Activated naive CD4-positive, alpha-beta T cell treated with anti-CD3 and anti-CD28 coated beads for 36 hours (primary cell): ENCODE results near the gene TMEM125. TPM values are rescaled to one million over a fixed set of nuclear protein-coding genes. Genes with fewer than 3 reads are reported as not detected.

Source experiments
- CTCF ChIA-PET: fragments of 350-600 bp; sonication (Branson Sonifier 250); formaldehyde crosslinking; loops from one replicate; lab custom pipeline; 2021; ENCODE audit warnings: antibody characterized with exemption; lab: Charles Lee
- DNase-seq: peaks from one replicate; pipeline ENCODE4 v3.0.0-alpha.2; 2020
- H3K27ac Mint-ChIP-seq: one replicate; pipeline ENCODE4 v1.8.0; 2021; ENCODE audit warnings: mild to moderate bottlenecking, mixed read lengths
- H3K27me3 Mint-ChIP-seq: one replicate; pipeline ENCODE4 v1.8.0; 2021; ENCODE audit warnings: low read depth, mixed read lengths
- H3K36me3 Mint-ChIP-seq: one replicate; pipeline ENCODE4 v1.8.0; 2021; ENCODE audit warnings: low read depth, mixed read lengths
- H3K4me1 Mint-ChIP-seq: one replicate; pipeline ENCODE4 v1.8.0; 2021; ENCODE audit warnings: low read depth, mixed read lengths
- H3K4me3 Mint-ChIP-seq: one replicate; pipeline ENCODE4 v1.8.0; 2021; ENCODE audit warnings: mild to moderate bottlenecking, moderate library complexity, mixed read lengths
- H3K9me3 Mint-ChIP-seq: one replicate; pipeline ENCODE4 v1.8.0; 2021; ENCODE audit warnings: mixed read lengths
- intact Hi-C: fragments of 100-400 bp; cut with micrococcal nuclease; formaldehyde crosslinking; loops from one replicate; pipeline ENCODE4 v1.15.1; 2023
- total RNA-seq, 2 experiments: library from RNA; stranded (reverse); gene quantifications; one replicate each; pipeline ENCODE4 v1.2.3, GENCODE V29; 2021

TMEM125 gene
- total RNA-seq, 2 experiments from 2014 or later, result 0.21 TPM; not detected in 1

GRCh38 chr1:43234267-43234666 lies 35.5 kb upstream of the TMEM125 start:
- H3K36me3 Mint-ChIP-seq, result no peaks in the 10 kb centered on the region
- no peaks in the 10 kb centered on the region for H3K9me3 Mint-ChIP-seq
- DNase-seq, result no peak
- H3K27me3 Mint-ChIP-seq, result peaks cover 2% of the 10 kb centered on the region
- no peaks in the 10 kb centered on the region for H3K4me1 Mint-ChIP-seq
- intact Hi-C loops, result no loop called here
- CTCF ChIA-PET, result interaction anchor here (1.7 kb wide), 1 partner anchor 9 kb away, joined by 5 read pairs; no protein-coding TSS in a partner anchor
- H3K27ac Mint-ChIP-seq, result no peak overlapping the region
- H3K4me3 Mint-ChIP-seq, result no peak overlapping the region

- no peak for DNase-seq
- Mint-ChIP-seq H3K4me3 (no peak overlapping the region), H3K9me3 (no peaks in the 10 kb centered on the region), H3K27me3 (peaks cover 2% of the 10 kb centered on the region), H3K36me3 (no peaks in the 10 kb centered on the region), H3K4me1 (no peaks in the 10 kb centered on the region), H3K27ac (no peak overlapping the region)
- CTCF ChIA-PET, result no interaction called here
- intact Hi-C loops, result no loop called here
Measured at GRCh38 chr1:43235040-43235439, 34.7 kb upstream of the TMEM125 start.

- Mint-ChIP-seq H3K9me3 (no peaks in the 10 kb centered on the region), H3K4me1 (no peaks in the 10 kb centered on the region), H3K36me3 (no peaks in the 10 kb centered on the region), H3K4me3 (no peak overlapping the region), H3K27ac (no peak overlapping the region), H3K27me3 (peaks cover 2% of the 10 kb centered on the region)
- DNase-seq, result no peak
- intact Hi-C loops, result no loop called here
- CTCF ChIA-PET, result no interaction called here
Measured at GRCh38 chr1:43235451-43236121, 34.2 kb upstream of the TMEM125 start.

GRCh38 chr1:43237121-43237520 lies 32.7 kb upstream of the TMEM125 start:
- no peak for DNase-seq
- peaks cover 2% of the 10 kb centered on the region for H3K27me3 Mint-ChIP-seq
- H3K4me3 Mint-ChIP-seq, result no peak overlapping the region
- intact Hi-C loops, result no loop called here
- H3K9me3 Mint-ChIP-seq, result no peaks in the 10 kb centered on the region
- H3K36me3 Mint-ChIP-seq, result no peaks in the 10 kb centered on the region
- CTCF ChIA-PET, result interaction anchor here (0.9 to 3.4 kb wide), 3 partner anchors 10 to 178 kb away, joined by 3 to 14 read pairs (median 3); no protein-coding TSS in a partner anchor
- H3K4me1 Mint-ChIP-seq, result no peaks in the 10 kb centered on the region
- no peak overlapping the region for H3K27ac Mint-ChIP-seq

- Mint-ChIP-seq H3K4me3 (no peak overlapping the region), H3K36me3 (no peaks in the 10 kb centered on the region), H3K9me3 (no peaks in the 10 kb centered on the region), H3K27me3 (peaks cover 2% of the 10 kb centered on the region), H3K4me1 (no peaks in the 10 kb centered on the region), H3K27ac (no peak overlapping the region)
- peak; percentile 62 for DNase-seq
- CTCF ChIA-PET, result interaction anchor here (0.7 to 3.4 kb wide), 3 partner anchors 11 to 216 kb away, joined by 3 to 14 read pairs (median 3); no protein-coding TSS in a partner anchor
- intact Hi-C loops, result loop anchor here (1.0 kb wide), 1 partner anchor 120 kb away; the partner anchor contains the start of gene CDC20
Measured at GRCh38 chr1:43238085-43238484, 31.7 kb upstream of the TMEM125 start.

- no peaks in the 10 kb centered on the region for H3K4me1 Mint-ChIP-seq
- H3K27me3 Mint-ChIP-seq, result peaks cover 2% of the 10 kb centered on the region
- H3K27ac Mint-ChIP-seq, result peak overlapping the region; percentile 25
- CTCF ChIA-PET, result interaction anchor here (0.7 to 3.4 kb wide), 4 partner anchors 12 to 610 kb away, joined by 3 to 14 read pairs (median 4); no protein-coding TSS in a partner anchor
- intact Hi-C loops, result loop anchor here (1.0 kb wide), 1 partner anchor 119 kb away; the partner anchor contains the start of gene CDC20
- H3K4me3 Mint-ChIP-seq, result no peak overlapping the region
- H3K36me3 Mint-ChIP-seq, result no peaks in the 10 kb centered on the region
- DNase-seq, result no peak
- no peaks in the 10 kb centered on the region for H3K9me3 Mint-ChIP-seq
Measured at GRCh38 chr1:43238991-43239469, 30.8 kb upstream of the TMEM125 start.

GRCh38 chr1:43239484-43239883 lies 30.3 kb upstream of the TMEM125 start:
- intact Hi-C loops, result no loop called here
- H3K36me3 Mint-ChIP-seq, result no peaks in the 10 kb centered on the region
- CTCF ChIA-PET, result interaction anchor here (0.7 to 3.4 kb wide), 4 partner anchors 13 to 610 kb away, joined by 3 to 14 read pairs (median 4); no protein-coding TSS in a partner anchor
- H3K27ac Mint-ChIP-seq, result no peak overlapping the region
- H3K4me1 Mint-ChIP-seq, result no peaks in the 10 kb centered on the region
- DNase-seq, result no peak
- H3K27me3 Mint-ChIP-seq, result peaks cover 2% of the 10 kb centered on the region
- no peak overlapping the region for H3K4me3 Mint-ChIP-seq
- no peaks in the 10 kb centered on the region for H3K9me3 Mint-ChIP-seq

GRCh38 chr1:43241413-43241836 lies 28.4 kb upstream of the TMEM125 start:
- CTCF ChIA-PET, result interaction anchor here (1.2 kb wide), 1 partner anchor 173 kb away, joined by 3 read pairs; no protein-coding TSS in a partner anchor
- intact Hi-C loops, result no loop called here
- no peak overlapping the region for H3K4me3 Mint-ChIP-seq
- H3K9me3 Mint-ChIP-seq, result no peaks in the 10 kb centered on the region
- no peaks in the 10 kb centered on the region for H3K27me3 Mint-ChIP-seq
- no peaks in the 10 kb centered on the region for H3K36me3 Mint-ChIP-seq
- no peak overlapping the region for H3K27ac Mint-ChIP-seq
- no peak for DNase-seq
- H3K4me1 Mint-ChIP-seq, result no peaks in the 10 kb centered on the region

- H3K36me3 Mint-ChIP-seq, result no peaks in the 10 kb centered on the region
- CTCF ChIA-PET, result interaction anchor here (1.2 to 1.4 kb wide), 2 partner anchors 10 to 24 kb away, joined by 3 to 5 read pairs; no protein-coding TSS in a partner anchor
- H3K27ac Mint-ChIP-seq, result no peak overlapping the region
- peaks cover 2% of the 10 kb centered on the region for H3K27me3 Mint-ChIP-seq
- H3K9me3 Mint-ChIP-seq, result peaks cover 3% of the 10 kb centered on the region
- no peaks in the 10 kb centered on the region for H3K4me1 Mint-ChIP-seq
- intact Hi-C loops, result no loop called here
- no peak for DNase-seq
- no peak overlapping the region for H3K4me3 Mint-ChIP-seq
Measured at GRCh38 chr1:43243299-43243698, 26.5 kb upstream of the TMEM125 start.

GRCh38 chr1:43246466-43247213 lies 23.1 kb upstream of the TMEM125 start:
- Mint-ChIP-seq H3K27me3 (peaks cover 2% of the 10 kb centered on the region), H3K9me3 (peaks cover 3% of the 10 kb centered on the region), H3K27ac (no peak overlapping the region), H3K36me3 (no peaks in the 10 kb centered on the region), H3K4me3 (no peak overlapping the region), H3K4me1 (no peaks in the 10 kb centered on the region)
- DNase-seq, result no peak
- CTCF ChIA-PET, result interaction anchor here (1.3 kb wide), 1 partner anchor 20 kb away, joined by 4 read pairs; no protein-coding TSS in a partner anchor
- intact Hi-C loops, result no loop called here

- CTCF ChIA-PET, result no interaction called here
- Mint-ChIP-seq H3K9me3 (peaks cover 3% of the 10 kb centered on the region), H3K27ac (no peak overlapping the region), H3K27me3 (peaks cover 2% of the 10 kb centered on the region), H3K4me3 (no peak overlapping the region), H3K36me3 (no peaks in the 10 kb centered on the region), H3K4me1 (no peaks in the 10 kb centered on the region)
- DNase-seq, result no peak
- intact Hi-C loops, result no loop called here
Measured at GRCh38 chr1:43247256-43247921, 22.4 kb upstream of the TMEM125 start.

GRCh38 chr1:43250351-43250761 lies 19.4 kb upstream of the TMEM125 start:
- H3K4me1 Mint-ChIP-seq, result no peaks in the 10 kb centered on the region
- H3K27ac Mint-ChIP-seq, result no peak overlapping the region
- H3K36me3 Mint-ChIP-seq, result no peaks in the 10 kb centered on the region
- CTCF ChIA-PET, result no interaction called here
- no peak for DNase-seq
- intact Hi-C loops, result no loop called here
- H3K9me3 Mint-ChIP-seq, result peaks cover 3% of the 10 kb centered on the region
- peaks cover 2% of the 10 kb centered on the region for H3K27me3 Mint-ChIP-seq
- H3K4me3 Mint-ChIP-seq, result no peak overlapping the region
